Activated CD8-positive, alpha-beta T cell treated with anti-CD3 and anti-CD28 coated beads, Interleukin-2, amount 10 ng/mL, durations not matched to agents 7 days and 5 days (primary cell): ENCODE data around the gene OOSP2. TPM values are rescaled to one million over a fixed set of nuclear protein-coding genes. Genes with fewer than 3 reads are reported as not detected.
"Not testable (repeated sequence)": the region's sequence is repeated elsewhere in the genome, so short reads cannot be mapped to it uniquely, and the experiment has no call there.

Experiments
- ATAC-seq: fragments of 150-1000 bp; cut with Tn5 transposase; one replicate; pipeline ENCODE4 v1.10.0; 2021; ENCODE audit warnings: moderate library complexity
- CTCF ChIA-PET: fragments of 350-600 bp; sonication (Branson Sonifier 250); formaldehyde crosslinking; loops from one replicate; lab custom pipeline; 2021; ENCODE audit warnings: antibody characterized with exemption; lab: Charles Lee
- POLR2A ChIA-PET: fragments of 350-600 bp; sonication (Branson Sonifier 250); formaldehyde crosslinking; loops from one replicate; lab custom pipeline; 2021; ENCODE audit warnings: antibody characterized with exemption; lab: Charles Lee
- DNase-seq: peaks from one replicate; pipeline ENCODE4 v3.0.0-alpha.2; 2020
- H3K27ac Mint-ChIP-seq: one replicate; pipeline ENCODE4 v1.8.0; 2021; ENCODE audit warnings: mild to moderate bottlenecking, mixed read lengths
- H3K27me3 Mint-ChIP-seq: one replicate; pipeline ENCODE4 v1.8.0; 2021; ENCODE audit warnings: low read depth, mixed read lengths
- H3K36me3 Mint-ChIP-seq: one replicate; pipeline ENCODE4 v1.8.0; 2021; ENCODE audit warnings: low read depth, mixed read lengths
- H3K4me1 Mint-ChIP-seq: one replicate; pipeline ENCODE4 v1.8.0; 2021; ENCODE audit warnings: low read depth, mixed read lengths
- H3K4me3 Mint-ChIP-seq: one replicate; pipeline ENCODE4 v1.8.0; 2021; ENCODE audit warnings: mild to moderate bottlenecking, mixed read lengths
- H3K9me3 Mint-ChIP-seq: one replicate; pipeline ENCODE4 v1.8.0; 2022; ENCODE audit warnings: mixed read lengths; ENCODE audit not compliant: insufficient read depth
- total RNA-seq, 2 experiments: library from RNA; stranded (reverse); gene quantifications; one replicate each; pipeline ENCODE4 v1.2.3, GENCODE V29; 2021

Gene OOSP2, protein sequence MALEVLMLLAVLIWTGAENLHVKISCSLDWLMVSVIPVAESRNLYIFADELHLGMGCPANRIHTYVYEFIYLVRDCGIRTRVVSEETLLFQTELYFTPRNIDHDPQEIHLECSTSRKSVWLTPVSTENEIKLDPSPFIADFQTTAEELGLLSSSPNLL
- not detected for total RNA-seq

DNA sequence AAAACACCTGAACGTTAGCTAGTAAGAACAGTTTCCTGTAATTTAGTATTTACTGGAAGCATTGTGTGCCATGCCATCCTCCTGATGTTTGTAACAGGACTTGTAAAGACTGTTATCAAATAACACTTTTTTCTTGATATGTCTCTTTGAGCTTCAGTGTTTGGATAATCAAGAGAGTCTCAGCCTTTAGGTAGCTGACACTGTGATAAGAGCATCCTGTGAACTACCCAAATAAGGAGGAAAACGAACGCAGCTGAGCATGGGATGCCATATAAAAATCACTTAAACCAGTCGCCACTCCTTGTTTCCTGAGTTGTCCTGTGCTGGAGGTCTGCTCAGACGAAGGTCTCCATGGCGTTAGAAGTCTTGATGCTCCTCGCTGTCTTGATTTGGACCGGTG, at the start of gene OOSP2:
TSS of gene OOSP2 (plus strand) at position 301 of the 400 bp plus-strand sequence. CDS start at position 352, 51 bp downstream.
- CTCF ChIA-PET, result no interaction called here
- no peaks in the 10 kb centered on the region for H3K4me1 Mint-ChIP-seq
- DNase-seq, result no peak

DNA sequence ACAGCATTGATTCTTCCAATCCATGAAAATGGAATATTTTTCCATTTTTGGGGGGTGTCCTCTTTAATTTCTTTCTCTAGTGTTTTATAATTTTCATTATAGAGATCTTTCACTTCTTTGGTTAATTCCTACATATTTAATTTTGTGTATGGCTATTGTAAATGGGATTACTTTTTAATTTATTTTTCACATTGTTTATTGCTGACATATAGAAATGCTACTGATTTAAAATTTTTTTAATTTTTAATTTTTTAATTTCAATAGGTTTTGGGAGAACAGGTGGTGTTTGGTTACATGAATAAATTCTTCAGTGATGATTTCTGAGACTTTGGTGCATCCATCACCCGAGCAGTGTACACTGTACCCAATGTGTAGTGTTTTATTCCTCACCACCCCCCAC, 49.8 kb upstream of the OOSP2 start:
- ChIA-PET POLR2A (no interaction called here), CTCF (no interaction called here)
- Mint-ChIP-seq H3K9me3 (no peaks in the 10 kb centered on the region), H3K27me3 (no peaks in the 10 kb centered on the region), H3K4me3 (no peak overlapping the region), H3K27ac (no peak overlapping the region), H3K4me1 (no peaks in the 10 kb centered on the region), H3K36me3 (no peaks in the 10 kb centered on the region)
- ATAC-seq, result no peak
- no peak for DNase-seq

More for the DNA sequence above, at the start of gene OOSP2:
- Mint-ChIP-seq H3K36me3 (no peaks in the 10 kb centered on the region), H3K4me3 (no peak within 1 kb of the TSS), H3K27ac (no peak within 1 kb of the TSS), H3K27me3 (no peaks in the 10 kb centered on the region), H3K9me3 (no peaks in the 10 kb centered on the region)
- POLR2A ChIA-PET, result no interaction called here
- no peak for ATAC-seq

DNA sequence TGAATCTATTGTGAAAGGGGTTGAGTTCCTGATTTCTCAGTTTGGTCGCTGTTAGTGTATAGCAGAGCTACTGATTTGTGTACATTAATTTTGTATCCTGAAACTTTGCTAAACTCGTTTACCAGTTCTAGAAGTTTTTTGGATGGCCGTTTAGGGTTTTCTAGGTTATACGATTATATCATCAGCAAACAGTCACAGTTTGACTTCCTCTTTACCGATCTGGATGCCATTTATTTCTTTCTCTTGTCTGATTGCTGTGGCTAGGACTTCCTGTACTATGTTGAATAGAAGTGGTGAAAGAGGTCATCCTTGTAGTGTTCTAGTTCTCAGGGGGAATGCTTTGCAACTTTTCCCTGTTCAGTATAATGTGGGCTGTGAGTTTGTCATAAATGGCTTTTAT, 47.8 kb upstream of the OOSP2 start:
- no peak overlapping the region for H3K27ac Mint-ChIP-seq
- POLR2A ChIA-PET, result no interaction called here
- H3K4me1 Mint-ChIP-seq, result no peaks in the 10 kb centered on the region
- no peaks in the 10 kb centered on the region for H3K27me3 Mint-ChIP-seq
- H3K4me3 Mint-ChIP-seq, result no peak overlapping the region
- H3K9me3 Mint-ChIP-seq, result no peaks in the 10 kb centered on the region
- no peaks in the 10 kb centered on the region for H3K36me3 Mint-ChIP-seq
- CTCF ChIA-PET, result no interaction called here
- DNase-seq (no peak), ATAC-seq (no peak)

DNA sequence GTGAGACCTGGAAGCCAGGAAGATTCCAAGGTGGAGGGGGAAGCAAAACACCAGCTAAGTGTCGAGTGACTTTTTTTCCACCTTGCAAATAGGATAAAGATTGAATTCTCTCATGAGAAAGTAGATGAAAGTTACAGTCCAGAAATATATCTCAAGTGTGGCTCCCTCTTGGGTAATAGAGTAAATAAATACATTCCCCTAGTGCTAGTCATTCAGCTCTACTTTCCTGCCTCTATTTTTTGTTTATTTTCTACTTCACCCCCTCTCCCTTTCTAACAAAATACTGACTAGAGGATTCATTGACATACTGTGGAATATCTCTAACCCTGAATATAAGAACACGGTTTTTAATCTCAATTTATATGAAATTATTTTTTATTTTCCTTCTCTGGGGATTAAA, 42.4 kb upstream of the OOSP2 start:
- DNase-seq (no peak), ATAC-seq (no peak)
- CTCF ChIA-PET, result no interaction called here
- Mint-ChIP-seq H3K27me3 (peaks cover 2% of the 10 kb centered on the region), H3K36me3 (no peaks in the 10 kb centered on the region), H3K9me3 (no peaks in the 10 kb centered on the region), H3K27ac (no peak overlapping the region), H3K4me3 (no peak overlapping the region), H3K4me1 (no peaks in the 10 kb centered on the region)
- POLR2A ChIA-PET, result no interaction called here

DNA sequence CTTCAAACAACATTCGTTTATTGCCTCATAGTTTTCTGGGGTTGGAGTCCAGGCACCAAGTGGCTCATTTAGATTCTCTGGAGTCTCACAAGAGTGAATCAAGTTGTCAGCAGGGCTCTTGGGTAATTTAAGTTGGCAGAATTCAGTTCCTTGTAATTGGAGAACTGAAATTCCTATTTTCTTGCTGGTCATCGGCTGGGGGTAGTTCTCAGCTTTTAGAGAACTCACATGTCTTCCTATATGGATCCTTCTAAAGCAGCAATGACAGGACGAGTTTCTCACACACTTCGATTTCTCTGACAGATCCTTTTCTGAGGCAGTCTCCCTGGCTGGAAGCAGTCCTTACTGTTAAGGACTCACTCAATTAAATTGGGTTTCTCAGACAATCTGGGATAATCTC, 40.5 kb upstream of the OOSP2 start:
- Mint-ChIP-seq H3K4me3 (no peak overlapping the region), H3K36me3 (no peaks in the 10 kb centered on the region), H3K9me3 (no peaks in the 10 kb centered on the region), H3K27ac (no peak overlapping the region), H3K4me1 (no peaks in the 10 kb centered on the region), H3K27me3 (peaks cover 4% of the 10 kb centered on the region)
- ChIA-PET CTCF (no interaction called here), POLR2A (no interaction called here)
- ATAC-seq (no peak), DNase-seq (no peak)

DNA sequence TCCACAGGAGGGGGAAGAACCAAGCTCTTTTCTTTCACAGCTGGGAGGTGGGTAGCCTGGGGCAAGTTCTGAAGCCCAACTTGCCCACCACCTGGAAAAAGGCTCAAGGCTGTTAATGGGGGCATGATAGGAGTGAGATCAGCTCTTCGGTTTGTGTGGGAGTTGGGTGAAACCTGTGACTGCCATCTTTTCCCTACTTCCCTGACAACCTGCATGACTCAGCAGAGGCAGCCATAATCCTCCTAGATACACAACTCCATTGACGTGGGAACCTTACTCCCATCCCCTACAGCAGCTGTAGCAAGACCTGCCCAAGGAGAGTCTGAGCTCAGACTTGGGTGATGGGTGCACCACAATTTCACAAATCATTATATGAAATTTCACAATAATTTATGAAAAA, 36.5 kb upstream of the OOSP2 start:
- no peaks in the 10 kb centered on the region for H3K36me3 Mint-ChIP-seq
- H3K27me3 Mint-ChIP-seq, result peaks cover 4% of the 10 kb centered on the region
- H3K4me3 Mint-ChIP-seq, result no peak overlapping the region
- H3K27ac Mint-ChIP-seq, result no peak overlapping the region
- DNase-seq, result no peak
- CTCF ChIA-PET, result no interaction called here
- no peak for ATAC-seq
- H3K4me1 Mint-ChIP-seq, result no peaks in the 10 kb centered on the region
- H3K9me3 Mint-ChIP-seq, result no peaks in the 10 kb centered on the region
- POLR2A ChIA-PET, result no interaction called here

DNA sequence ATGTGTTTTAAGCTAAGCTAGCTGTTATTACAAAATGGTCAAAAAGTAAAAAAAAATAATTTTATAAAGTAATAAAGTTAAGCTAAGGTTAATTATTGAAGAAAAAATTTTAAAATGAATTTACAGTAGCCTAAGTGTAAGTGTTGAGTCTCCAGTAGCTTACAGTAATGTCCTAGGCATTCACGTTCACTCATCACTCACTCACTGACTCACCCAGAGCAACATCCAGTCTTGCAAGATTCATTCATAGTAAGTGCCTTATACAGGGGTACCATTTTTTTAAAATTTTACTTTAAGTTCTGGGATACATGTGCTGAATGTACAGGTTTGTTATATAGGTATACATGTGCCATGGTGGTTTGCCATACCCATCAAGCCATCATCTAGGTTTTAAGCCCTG, 34.8 kb upstream of the OOSP2 start:
- H3K4me3 Mint-ChIP-seq, result no peak overlapping the region
- H3K27me3 Mint-ChIP-seq, result peaks cover 9% of the 10 kb centered on the region
- no peaks in the 10 kb centered on the region for H3K4me1 Mint-ChIP-seq
- no peak for ATAC-seq
- no peaks in the 10 kb centered on the region for H3K36me3 Mint-ChIP-seq
- H3K27ac Mint-ChIP-seq, result no peak overlapping the region
- CTCF ChIA-PET, result no interaction called here
- H3K9me3 Mint-ChIP-seq, result no peaks in the 10 kb centered on the region
- no peak for DNase-seq
- POLR2A ChIA-PET, result no interaction called here

DNA sequence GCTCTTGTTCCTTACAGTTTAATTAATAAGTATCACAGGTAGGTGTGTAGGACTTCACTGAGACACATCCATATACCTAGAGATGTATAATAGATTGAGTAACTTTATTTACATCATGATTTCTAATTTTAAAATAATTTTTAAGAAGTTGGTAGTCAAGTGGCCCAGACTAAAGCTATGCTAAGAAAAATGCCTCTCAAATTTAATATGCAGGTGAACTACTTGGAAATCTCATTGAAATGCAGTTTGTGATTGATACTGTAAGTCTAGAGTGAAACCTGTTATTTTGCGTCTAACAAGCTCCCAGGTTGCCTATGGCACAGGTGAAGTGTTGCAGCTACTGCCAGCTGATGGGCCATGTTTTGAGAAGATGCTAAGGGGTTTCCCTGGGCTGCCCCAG, 23.3 kb upstream of the OOSP2 start, which contains the start of gene OOSP4B:
TSS of gene OOSP4B (plus strand) at position 301 of the 400 bp plus-strand sequence.
- no peak within 1 kb of the TSS for H3K4me3 Mint-ChIP-seq
- H3K27me3 Mint-ChIP-seq, result peaks cover 3% of the 10 kb centered on the region
- ChIA-PET CTCF (no interaction called here), POLR2A (no interaction called here)
- no peaks in the 10 kb centered on the region for H3K36me3 Mint-ChIP-seq
- H3K4me1 Mint-ChIP-seq, result no peaks in the 10 kb centered on the region
- DNase-seq (no peak), ATAC-seq (no peak)
- no peaks in the 10 kb centered on the region for H3K9me3 Mint-ChIP-seq
- H3K27ac Mint-ChIP-seq, result no peak within 1 kb of the TSS

DNA sequence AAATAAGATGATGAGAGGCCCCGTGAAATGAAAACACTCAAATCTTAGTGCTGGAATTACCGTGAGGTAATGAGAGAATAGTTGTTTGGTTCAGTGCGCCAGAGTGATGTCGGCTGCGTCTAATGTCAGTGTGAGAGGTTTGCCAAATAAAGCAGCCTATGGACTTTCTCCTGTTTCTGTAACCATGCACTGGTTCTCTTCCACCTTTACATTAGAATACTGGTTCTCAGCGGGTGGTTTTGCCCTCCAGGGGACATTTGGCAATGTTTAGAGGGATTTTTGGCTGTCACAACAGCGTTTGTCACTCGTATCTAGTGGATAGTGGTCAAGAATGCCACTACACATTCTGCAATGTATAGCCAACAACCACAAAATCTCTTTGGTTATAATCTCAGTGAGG, 22.2 kb upstream of the OOSP2 start:
- ATAC-seq, result no peak
- ChIA-PET POLR2A (no interaction called here), CTCF (no interaction called here)
- Mint-ChIP-seq H3K4me1 (no peaks in the 10 kb centered on the region), H3K36me3 (no peaks in the 10 kb centered on the region), H3K4me3 (no peak overlapping the region), H3K27me3 (peaks cover 3% of the 10 kb centered on the region), H3K27ac (no peak overlapping the region), H3K9me3 (no peaks in the 10 kb centered on the region)
- no peak for DNase-seq

DNA sequence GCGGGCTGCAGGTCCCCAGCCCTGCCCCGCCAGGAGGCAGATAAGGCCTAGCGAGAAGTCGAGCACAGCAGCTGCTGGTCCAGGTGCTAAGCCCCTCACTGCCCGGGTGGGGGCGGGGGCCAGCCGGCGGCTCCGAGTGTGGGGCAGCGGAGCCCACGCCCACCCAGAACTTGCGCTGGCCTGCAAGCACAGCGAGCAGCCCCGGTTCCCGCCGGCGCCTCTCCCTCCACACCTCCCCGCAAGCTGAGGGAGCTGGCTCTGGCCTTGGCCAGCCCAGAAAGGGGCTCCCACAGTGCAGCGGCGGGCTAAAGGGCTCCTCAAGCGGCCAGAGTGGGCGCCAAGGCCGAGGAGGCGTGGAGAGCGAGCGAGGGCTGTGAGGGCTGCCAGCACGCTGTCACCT, 19.8 kb upstream of the OOSP2 start:
- CTCF ChIA-PET, DNase-seq, ATAC-seq, H3K4me1 Mint-ChIP-seq, POLR2A ChIA-PET, H3K27me3 Mint-ChIP-seq, H3K27ac Mint-ChIP-seq, H3K4me3 Mint-ChIP-seq, H3K36me3 Mint-ChIP-seq, H3K9me3 Mint-ChIP-seq: not testable (repeated sequence)

DNA sequence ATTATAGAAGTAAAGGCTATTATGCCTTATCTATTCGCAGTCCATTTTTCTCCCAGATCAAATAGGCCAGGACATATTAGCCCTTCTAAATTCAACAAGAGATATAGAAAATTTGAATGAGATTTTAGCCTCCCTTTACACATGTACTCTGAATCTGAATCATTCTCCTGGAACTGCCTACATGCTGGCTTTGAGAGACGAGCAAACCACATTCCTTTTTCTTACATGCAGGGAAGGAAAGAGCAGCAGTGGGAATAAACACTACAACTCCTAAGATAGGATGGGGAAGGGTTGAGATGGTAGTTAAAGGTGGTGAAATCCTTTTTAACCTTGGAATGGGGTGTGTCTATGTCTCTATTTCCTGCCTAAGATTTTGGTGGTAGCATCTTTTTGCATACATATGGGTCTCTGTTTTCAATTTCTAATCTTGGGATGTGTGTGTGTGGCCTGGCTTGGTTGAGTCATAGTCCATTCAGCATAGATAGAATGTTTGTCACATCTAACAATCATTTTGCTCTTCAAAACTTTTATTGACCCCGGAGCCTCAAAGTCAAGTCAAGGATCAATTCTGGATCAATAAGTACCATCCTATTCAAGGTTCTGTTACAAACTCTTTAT, 11.1 kb upstream of the OOSP2 start:
- Mint-ChIP-seq H3K27ac (no peak overlapping the region), H3K9me3 (no peaks in the 10 kb centered on the region), H3K36me3 (no peaks in the 10 kb centered on the region), H3K4me3 (no peak overlapping the region), H3K27me3 (no peaks in the 10 kb centered on the region), H3K4me1 (no peaks in the 10 kb centered on the region)
- ATAC-seq, result no peak
- DNase-seq, result no peak
- ChIA-PET CTCF (no interaction called here), POLR2A (no interaction called here)

DNA sequence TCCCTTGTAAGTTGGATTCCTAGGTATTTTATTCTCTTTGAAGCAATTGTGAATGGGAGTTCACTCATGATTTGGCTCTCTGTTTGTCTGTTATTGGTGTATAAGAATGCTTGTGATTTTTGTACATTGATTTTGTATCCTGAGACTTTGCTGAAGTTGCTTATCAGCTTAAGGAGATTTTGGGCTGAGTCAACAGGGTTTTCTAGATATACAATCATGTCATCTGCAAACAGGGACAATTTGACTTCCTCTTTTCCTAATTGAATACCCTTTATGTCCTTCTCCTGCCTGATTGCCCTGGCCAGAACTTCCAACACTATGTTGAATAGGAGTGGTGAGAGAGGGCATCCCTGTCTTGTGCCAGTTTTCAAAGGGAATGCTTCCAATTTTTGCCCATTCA, 10.2 kb downstream of the OOSP2 start:
- H3K36me3 Mint-ChIP-seq, H3K27me3 Mint-ChIP-seq, H3K27ac Mint-ChIP-seq, H3K4me1 Mint-ChIP-seq, ATAC-seq, H3K4me3 Mint-ChIP-seq, DNase-seq, CTCF ChIA-PET, POLR2A ChIA-PET, H3K9me3 Mint-ChIP-seq: not testable (repeated sequence)

DNA sequence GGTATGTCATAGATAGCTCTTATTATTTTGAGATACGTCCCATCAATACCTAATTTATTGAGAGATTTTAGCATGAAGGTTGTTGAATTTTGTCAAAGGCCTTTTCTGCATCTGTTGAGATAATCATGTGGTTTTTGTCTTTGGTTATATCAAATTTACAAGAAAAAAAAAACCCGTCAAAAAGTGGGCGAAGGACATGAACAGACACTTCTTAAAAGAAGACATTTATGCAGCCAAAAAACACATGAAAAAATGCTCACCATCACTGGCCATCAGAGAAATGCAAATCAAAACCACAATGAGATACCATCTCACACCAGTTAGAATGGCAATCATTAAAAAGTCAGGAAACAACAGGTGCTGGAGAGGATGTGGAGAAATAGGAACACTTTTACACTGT, 10.6 kb downstream of the OOSP2 start:
- POLR2A ChIA-PET, H3K9me3 Mint-ChIP-seq, CTCF ChIA-PET, DNase-seq, H3K36me3 Mint-ChIP-seq, ATAC-seq, H3K27ac Mint-ChIP-seq, H3K27me3 Mint-ChIP-seq, H3K4me1 Mint-ChIP-seq, H3K4me3 Mint-ChIP-seq: not testable (repeated sequence)
